SIG-M5 treated with dmso at 0.1 percent for 504 hours (cell line): ENCODE results near the gene ZFPL1.
A peak's percentile ranks its signal among the peaks of the same experiment; 100 is the strongest.

ENCODE experiments used
- DNase-seq: peaks from one replicate; lab custom pipeline; 2025; ENCODE audit not compliant: unreplicated experiment; lab: John Stamatoyannopoulos, UW

ZFPL1 gene

DNA sequence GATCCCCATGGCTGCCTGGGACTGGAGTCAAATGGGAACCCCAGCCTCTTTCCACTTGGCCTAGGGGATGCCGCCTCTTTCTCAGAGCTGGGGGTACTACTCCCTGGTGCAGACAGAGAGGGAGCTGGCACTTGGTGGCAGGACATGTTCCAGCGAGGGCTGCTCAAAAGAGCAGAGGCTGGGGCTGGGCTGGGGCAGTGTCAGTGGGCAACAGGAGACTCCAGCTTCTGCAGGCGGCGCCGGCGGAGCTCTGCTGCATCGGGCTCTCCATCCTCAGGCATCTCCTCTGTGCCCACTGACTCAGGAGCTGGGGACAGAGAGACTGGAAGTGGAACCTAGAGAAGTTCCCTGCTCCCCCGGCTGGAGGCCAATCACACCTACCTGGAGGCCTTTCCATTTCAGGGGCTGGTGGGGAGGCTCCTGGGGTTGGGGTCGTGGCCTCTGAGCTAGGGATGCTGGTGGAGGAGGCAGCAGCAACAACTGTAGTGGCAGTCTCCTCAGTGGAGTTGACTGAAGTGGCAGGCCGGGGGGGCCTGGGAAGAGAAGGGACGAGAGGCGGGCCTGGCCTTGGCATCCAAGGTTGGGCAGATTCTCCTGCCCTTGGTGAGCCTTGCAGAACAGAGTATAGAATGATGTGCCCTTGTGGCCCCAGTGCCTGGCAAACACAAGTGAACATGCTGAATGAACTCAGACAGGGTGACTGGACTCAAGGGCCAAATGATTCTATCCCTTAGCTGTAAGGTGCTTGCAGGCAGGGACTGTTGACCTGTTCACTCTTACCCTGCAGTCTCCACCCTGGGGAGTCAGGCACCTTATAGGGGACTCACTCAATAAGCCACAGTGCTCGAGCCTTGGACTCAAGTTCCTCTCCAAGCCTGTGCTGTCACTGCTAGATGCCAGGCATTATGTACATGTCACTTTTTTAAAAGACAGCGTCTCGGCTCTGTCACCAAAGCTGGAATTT, 44.4 kb downstream of the ZFPL1 start:
- DNase-seq = no peak

DNA sequence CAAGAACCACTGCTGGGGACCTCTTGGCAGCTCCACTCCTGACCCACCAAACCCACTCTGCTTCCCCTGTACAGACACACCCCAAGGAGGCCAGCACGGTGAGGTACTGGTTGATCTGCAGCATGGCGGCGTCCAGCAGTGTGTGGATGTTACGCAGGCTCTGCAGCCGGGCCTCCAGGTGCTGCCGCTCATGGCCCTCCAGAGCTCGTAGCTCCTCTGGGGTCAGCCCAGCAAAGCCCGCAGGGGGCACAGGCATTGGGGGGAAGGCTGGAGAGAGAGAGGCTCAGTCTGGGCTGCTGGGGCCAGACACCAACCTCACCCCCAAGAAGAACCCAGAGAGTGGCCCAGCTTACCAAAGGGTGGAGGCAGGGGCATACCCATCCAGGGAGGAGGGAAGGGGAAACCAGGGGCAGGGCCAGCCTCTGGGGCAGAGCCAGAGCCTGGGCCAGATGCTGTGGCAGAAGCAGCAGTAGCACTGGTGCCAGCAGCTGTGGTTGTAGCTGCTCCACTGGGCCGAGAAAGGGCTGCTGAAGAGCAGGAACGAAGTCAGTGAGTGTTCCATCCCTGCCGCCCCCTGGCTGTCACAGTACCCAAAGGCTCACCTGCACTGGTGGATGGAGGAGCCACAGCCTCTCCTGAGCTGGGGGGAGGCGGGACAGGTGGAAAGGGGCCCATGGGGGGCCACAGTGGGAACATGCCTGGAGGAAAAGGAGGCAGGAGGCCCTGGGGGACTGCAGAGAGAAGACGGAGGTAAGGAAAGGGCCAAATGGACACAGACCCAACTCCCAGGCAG, 45.8 kb downstream of the ZFPL1 start:
- no peak for DNase-seq

DNA sequence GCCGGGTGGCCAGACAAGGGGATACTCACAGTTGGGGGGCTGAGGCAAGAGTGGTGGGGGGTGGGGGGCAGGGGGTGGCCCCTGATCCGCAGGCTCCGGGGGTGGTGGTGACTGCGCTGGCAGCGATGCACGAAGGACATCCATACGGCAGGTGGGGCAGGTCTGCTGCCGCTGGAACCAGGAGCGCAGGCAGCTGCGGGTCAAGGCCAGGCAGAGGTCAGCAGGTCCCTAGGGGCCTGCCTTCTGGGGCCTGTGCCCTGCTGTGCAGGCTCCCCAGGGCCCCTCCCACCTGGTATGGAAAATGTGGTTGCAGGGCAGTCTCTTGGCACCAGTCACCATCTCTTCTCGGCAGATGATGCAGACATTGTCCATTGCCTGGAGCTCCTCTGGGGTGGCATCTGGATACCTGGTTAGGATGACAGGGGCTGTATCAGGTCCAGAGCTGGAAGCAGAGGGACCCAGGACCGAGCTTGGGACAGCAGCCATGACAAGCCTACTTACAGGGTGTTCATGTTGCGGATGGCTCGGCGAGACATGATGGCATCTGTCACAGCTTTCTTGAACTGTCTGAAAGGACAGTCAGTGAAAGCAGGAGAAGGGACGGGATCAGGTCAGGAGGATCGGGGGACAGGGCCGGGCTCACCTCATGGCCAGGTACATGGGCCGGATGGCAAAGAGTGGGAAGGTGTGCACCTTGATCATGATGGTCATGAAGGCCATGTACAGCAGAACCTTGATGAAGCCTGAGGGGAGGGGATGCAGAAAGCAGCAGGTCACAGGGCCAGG, 46.8 kb downstream of the ZFPL1 start:
- DNase-seq = no peak

DNA sequence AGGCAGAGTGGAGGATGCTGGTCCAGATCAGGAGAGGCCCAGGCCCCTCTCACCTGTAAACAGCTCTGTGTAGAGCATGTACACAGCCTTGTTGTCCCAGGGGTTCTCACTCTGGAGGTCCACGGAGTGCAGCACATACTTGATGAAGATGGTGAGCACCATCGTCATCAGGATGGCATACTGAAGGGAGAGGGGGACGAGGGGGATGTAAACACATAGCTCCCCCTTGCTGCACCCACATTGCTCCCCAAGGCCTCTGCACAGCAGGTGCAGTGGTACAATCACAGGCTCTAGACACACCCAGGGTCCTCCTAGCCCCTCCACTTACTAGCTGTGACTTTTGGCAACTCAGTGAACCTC, 47.4 kb downstream of the ZFPL1 start:
- no peak for DNase-seq

DNA sequence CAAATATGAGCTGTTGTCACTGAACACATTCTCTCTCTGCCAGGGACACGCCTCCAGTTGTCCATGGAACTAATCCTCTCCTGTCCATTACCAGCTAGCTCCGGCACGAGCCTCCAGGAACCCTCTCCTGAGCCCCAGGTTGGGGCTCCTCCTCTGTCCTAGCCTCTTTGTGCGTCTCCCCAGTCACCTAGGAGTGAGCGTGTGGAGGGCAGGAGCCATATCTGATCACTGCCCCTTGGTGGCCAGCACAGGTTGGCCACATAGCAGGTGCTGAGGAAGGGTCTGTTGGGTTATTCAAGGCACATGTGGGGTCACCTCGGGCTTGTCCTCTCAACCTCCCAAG, 47.8 kb downstream of the ZFPL1 start:
- DNase-seq = no peak

DNA sequence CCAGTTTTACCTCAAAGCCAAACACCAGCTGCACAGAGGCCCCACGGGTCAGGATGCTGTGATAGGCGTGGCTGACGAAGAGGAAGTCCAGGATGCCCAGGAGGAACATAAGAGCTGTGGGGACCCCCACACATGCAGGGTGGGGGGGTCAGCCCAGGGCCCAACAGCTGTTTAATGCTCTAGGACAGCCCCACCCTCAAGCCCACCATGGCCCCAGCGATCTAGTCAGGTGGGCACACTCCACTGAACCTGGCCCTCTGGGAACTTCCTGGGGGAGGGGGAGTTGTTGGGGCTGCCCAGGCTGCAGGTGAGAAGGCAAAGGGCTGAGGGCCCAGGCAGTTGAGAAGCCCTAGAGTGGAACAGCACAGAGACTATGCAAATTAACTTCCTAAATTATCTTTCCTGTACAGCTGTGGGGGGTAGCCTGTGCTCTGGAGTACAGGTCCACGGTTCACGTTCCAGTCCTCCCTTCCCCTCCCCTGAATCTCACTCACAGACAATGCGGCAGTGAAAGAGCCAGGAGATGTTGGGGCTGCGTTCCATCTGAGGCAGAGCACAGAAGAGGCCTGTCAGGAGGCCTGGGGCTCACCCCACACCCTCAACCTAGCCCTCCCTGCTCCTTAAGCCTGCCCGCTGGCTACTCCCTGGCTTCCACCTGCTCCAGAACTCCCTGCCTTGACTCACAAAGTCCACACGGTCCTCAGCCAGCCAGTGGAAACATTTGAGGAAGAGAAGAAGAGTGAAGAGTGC, 48.4 kb downstream of the ZFPL1 start:
- DNase-seq = no peak

DNA sequence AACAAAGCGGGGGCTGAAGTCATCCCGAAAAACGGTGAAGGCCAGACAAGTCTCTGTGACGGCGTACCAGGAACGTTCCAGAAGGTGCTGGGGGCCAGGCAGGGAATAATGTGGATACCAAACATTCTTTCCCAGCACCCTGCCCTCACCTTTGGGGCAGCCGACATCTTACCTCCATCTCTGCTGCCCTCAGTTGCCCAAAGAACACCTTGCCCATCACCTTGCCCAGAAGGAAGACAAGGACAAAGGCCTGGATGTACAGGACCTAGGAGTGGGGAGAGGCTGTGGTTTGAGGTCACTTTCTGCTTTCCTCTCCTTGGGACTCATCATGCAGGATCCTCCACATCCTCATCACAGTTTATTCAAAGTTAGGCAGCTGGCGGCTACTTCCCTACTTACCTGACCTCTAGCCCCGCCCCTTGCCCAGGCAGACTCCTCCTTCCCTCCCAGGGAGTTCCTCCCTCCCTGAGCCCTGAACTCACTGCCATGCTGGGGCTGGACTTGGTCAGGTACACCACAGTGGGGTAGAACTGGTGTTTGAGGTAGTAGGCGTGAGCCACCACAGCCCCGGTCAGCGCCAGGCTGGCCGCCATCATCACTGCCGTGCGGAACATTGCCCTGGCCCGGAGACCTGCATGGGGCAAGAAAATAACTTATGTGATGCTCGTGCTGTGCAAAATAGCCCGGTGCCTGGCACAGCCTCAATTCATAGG, 49.1 kb downstream of the ZFPL1 start:
- DNase-seq = peak; percentile 75

DNA sequence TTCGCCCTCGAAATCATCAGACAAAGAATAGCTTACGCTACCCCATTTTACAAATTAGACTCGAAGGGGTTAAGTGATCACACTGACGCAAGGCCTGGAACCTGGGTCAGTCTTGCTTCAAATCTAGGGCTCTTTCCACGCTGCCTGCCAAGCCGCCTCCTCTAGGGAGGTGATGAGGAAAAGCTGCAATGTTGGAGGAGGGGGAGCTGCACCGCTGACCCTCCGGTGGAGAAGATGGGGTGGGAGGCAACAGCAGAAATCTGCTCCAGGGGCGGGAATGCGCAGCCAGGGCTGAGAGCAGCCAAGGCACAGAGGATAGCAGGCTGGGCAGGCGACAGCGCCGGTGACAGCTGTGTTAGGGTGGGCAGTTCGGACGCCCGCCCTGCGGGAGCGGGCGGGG, 49.7 kb downstream of the ZFPL1 start:
- DNase-seq = no peak

DNA sequence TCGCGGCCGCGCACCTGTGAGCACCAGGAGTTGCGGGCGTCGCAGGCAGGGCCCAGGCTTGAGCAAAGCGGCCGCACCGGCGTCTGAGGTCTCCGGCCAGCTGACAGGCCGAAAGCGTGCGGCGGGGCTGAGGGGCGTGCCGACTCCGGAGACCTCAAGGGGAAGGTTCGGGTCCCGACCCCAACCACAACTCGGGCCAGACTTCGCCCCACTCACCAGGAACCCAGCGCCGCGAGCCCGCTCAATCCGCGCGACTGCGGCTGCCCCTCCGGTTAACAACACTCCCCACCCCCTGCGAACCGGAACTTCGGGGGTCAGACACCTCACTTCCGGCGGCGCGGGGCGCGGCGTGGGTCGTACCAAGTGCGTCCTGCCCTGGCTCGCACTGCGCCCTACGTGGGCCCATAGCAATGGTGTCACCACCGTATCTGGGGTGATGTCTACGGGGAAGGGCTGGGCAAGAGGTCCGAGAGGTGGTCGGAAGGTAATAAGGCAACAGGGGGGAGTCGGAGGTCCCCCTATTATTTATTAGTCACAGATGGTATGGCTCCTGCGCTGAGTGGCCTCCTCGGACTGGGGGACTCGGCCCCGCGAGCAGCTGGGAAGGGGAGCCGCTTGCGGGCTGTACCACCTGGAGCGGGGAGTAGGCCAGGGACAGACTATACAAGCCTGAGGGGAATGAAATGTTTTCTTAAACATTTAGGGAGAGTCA, 50.4 kb downstream of the ZFPL1 start, which contains the start of gene SYVN1:
SYVN1 (minus strand) TSS at position 280 of the 712 bp plus-strand sequence. CDS start 918 bp downstream, outside the sequence.
- peak; percentile 89 for DNase-seq

DNA sequence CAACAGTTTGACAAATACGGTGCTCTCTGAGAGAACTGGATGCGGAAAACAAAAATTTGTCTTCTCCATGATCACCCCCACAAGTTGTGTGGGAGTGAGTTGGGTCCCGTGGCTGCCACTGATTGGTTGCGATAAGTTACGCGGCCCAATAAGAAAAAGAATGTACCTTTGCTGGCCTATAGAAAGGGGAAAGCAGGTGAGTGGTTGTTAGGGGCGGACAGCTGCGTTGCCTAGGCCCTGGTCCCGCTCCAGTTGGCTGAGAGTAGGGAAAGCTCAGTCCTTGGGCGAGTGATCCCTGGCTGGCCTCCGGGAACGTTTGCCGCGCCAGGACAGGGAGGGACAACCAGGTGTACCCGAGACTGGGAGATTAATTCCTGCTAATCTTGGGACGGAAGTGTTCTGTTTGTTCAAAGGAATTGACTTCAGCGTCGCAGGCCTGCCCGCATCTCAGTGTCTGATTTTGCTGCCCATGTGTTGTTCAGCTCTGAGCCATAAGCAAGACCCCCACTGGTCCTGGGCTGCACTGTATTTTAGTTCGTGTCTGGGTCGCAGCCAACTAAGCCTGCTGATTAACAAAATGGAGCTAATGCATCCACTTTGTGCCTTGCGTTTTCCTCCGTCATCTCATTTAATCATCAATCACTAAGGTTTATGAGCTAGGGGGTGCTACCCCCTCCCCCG, 51.1 kb downstream of the ZFPL1 start:
- DNase-seq = peak; percentile 98

DNA sequence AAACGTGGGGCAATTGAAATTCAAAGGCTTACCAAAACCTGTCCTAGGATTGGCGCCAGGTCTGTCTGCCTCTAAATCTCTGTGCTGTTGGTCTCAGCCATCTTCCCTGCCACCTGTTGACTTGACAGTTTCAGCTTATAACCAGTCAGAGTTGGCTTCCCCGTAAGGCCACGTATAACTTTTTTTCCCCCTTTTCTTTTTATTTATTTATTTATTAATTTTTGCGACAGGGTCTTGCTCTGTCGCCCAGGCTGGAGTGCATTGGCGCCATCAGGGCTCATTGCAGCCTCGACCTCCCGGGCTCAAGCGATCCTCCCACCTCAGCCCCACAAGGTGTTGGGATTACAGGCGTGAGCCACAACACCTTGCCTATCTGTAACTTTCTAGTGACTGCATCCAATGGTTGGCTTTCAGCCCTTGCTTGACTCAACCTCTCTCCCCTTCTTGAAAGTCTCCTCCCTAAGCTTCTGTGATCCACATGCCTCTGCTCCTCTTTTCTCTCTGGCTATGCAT, 51.7 kb downstream of the ZFPL1 start:
- no peak for DNase-seq

DNA sequence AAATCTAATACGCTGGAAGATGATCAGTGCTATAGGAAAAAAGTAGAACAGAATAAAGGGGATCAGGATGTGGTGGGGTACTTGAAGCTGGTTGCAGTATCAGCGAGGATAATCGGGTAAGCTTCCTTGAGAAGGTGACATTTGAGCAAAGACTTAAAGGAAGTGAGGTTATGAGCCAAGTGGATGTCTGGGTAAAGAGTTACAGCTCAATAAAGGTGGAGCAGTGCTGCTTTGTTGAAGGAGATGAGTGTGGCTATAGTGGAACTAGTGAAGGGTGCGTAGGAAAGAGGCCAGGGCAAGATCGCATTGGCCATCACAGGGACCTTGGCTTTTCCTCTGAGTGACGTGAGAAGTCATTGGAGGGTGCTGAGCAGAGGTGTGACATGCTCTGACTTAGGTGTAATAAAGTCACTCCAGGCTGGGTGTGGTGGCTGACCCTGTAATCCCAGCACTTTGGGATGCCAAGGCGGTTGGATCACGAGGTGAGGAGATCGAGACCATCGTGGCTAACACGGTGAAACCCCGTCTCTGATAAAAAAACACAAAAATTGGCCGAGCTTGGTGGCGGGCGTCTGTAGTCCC, 52.6 kb downstream of the ZFPL1 start:
- no peak for DNase-seq
